OCI-LY1 (cell line): ENCODE data around the gene PON1.

Experiments
- EZH2 ChIP-seq: fragments of 200-600 bp; sonication (generic), shearing (Covaris generic); IDR thresholded peaks from 2 replicates; pipeline ENCODE4 v1.8.0; 2017; ENCODE audit warnings: borderline replicate concordance, mixed run types, mild to moderate bottlenecking, antibody characterized with exemption, low read length, moderate library complexity, mixed read lengths
- TF ChIP-seq, protein P1 (sequence below): fragments of 200-600 bp; sonication (generic), shearing (Covaris generic); IDR thresholded peaks from 2 replicates; pipeline ENCODE4 v1.5.1; 2017; ENCODE audit warnings: mild to moderate bottlenecking, antibody characterized with exemption, low read length, moderate library complexity, mixed read lengths

GRCh38 chr7:95295397-95295796, 28.9 kb downstream of the PON1 start:
- TF ChIP-seq, protein P1, sequence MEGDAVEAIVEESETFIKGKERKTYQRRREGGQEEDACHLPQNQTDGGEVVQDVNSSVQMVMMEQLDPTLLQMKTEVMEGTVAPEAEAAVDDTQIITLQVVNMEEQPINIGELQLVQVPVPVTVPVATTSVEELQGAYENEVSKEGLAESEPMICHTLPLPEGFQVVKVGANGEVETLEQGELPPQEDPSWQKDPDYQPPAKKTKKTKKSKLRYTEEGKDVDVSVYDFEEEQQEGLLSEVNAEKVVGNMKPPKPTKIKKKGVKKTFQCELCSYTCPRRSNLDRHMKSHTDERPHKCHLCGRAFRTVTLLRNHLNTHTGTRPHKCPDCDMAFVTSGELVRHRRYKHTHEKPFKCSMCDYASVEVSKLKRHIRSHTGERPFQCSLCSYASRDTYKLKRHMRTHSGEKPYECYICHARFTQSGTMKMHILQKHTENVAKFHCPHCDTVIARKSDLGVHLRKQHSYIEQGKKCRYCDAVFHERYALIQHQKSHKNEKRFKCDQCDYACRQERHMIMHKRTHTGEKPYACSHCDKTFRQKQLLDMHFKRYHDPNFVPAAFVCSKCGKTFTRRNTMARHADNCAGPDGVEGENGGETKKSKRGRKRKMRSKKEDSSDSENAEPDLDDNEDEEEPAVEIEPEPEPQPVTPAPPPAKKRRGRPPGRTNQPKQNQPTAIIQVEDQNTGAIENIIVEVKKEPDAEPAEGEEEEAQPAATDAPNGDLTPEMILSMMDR = no peak
- no peak for TF ChIP-seq EZH2
